SW 1271 (cell line): ENCODE results near the gene APBB2.
A peak's percentile ranks its signal among the peaks of the same experiment; 100 is the strongest.
"Not testable (repeated sequence)": the region's sequence is repeated elsewhere in the genome, so short reads cannot be mapped to it uniquely, and the experiment has no call there.

Source experiments
- DNase-seq, 2 experiments: peaks; one replicate each; lab custom pipeline; 2025; lab: John Stamatoyannopoulos, UW

APBB2 gene

DNA sequence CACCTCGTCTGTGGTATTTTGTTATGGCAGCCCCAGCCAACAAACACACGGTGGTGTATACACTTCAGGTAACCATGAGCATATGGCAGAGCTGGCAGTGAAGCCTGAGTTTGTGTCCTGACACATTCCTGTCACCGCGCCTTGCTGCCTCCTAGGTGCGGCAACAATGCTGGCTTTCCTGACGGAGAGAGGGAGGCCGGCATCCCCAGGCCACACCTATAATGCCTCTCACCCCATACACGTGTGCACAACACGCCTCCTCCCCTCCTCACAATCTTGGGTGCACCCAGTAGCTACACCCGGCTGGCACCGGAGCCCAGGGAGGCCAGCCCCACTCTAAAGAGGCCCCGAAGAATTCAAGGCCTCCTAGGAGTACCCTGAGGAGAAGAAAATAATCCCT, 306.0 kb downstream of the APBB2 start:
- no peak for DNase-seq

DNA sequence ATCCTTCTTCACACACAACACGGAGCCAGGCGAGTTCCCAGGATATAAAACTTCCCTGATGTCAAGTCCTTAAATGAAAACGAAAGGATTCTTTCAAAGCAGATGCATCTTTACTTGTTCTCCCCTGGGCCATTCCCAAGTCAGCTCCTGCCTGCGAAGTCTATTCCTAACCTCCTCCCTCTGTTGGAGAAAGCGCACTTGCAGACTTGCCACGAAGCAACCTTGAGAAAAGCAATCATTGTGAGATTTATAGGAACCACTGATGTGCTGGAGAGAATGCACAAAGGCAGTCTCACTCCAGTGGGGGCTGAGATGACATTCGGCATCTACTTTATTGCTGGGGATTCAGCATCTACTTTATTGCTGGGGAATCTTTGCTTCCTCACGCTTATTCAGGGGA, 308.9 kb downstream of the APBB2 start:
- no peak for DNase-seq

DNA sequence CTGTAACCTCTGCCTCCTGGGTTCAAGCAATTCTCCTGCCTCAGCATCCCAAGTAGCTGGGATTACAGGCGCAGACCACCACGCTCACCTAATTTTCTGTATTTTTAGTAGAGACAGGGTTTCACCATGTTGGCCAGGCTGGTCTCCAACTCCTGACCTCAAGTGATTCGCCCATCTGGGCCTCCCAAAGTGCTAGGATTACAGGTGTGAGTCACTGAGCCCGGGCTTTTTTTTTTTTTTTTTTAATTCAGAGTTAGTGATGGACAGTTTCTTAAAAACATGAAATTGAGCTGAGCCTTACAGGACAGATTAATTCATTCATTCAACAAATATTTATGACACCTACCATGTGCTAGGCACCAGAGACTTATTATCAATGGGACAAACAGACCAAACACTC, 313.8 kb downstream of the APBB2 start:
- DNase-seq, result not testable (repeated sequence)

DNA sequence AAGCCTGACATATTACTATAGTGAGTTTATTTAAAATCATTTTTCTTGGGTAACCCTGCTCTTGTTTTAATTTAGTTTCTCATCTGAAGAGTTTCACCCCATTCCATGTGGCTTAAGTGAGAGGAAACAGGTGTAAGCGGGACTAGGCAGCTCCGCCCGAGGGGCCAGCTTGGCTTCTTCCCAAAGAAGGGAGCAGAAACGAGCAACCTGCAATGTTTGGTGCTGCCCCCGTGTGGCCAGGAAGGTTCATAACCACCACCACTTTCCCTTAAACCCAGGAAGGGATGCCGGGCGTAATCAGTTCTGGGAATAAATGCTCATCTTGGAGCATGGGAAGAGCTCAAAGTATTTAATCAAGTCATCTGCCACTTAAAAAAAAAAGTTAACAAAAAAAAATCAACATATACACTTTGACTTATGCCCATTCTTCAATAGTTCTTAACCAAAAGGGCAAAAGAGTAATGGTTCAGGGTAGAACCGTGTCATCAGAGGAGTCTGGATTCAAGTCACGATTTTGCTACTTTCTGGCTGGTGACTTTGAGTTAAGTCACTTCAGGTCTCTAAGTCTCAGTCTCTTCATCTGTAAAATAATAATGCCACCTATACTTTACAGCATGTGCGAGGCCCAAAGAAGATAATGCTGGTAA, 316.7 kb downstream of the APBB2 start:
- peak; percentile 16 to 47 for DNase-seq

DNA sequence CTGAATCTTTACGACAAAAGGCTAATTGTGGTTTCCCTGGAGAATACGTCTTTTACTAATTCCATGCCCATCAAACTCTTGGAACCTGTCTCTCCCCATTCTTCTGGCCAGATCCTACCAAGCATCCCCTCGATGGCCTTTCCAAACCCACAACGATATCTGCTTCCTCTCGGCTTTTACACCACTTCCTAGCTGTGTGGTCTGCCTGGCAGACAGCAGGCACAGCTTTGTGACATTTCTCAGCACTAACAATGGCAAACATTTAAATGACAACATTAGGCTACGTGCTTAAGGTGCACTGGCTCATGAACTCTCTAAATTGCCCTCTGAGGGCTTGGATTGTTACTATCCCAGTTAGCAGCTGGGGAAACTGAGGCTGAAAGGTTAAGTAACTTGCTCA, 323.6 kb downstream of the APBB2 start:
- no peak for DNase-seq

DNA sequence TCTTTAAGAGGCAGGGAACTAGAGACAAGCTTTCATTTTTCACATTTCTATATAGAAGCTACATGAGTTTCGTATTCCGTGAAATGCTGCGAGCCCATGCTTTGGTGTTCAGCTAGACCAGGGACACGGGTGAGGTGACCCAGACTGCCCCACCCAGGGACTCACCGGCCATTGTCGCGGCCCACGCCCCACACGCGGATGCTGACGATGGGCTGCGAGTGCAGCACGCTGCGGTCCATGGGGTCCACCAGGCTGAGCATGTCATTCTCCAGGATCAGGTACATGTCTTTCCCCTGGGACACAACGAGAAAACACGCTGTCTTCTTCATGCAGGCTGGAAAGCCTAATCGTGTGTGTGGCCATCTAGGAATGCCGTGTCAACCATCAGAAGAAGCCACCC, 324.1 kb downstream of the APBB2 start:
- no peak for DNase-seq

DNA sequence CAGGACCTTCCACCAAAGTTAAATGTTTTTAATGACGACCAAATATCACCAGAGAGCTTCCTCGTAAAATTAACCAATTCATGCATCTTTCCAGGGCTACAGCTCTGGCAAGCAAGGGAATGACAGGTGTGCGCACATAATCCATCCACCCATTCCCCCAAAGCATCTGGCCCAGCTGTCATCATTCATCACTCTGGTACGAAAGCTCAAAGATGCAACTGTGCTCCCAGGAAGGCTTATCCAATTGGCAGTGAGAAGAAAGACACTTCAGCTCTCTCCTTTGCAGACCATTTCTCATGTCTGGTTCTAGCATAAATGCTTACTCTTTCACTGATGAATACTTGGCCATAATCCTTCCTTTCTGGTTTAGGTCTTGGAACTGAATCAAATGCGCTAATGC, 325.4 kb downstream of the APBB2 start:
- DNase-seq, result no peak

DNA sequence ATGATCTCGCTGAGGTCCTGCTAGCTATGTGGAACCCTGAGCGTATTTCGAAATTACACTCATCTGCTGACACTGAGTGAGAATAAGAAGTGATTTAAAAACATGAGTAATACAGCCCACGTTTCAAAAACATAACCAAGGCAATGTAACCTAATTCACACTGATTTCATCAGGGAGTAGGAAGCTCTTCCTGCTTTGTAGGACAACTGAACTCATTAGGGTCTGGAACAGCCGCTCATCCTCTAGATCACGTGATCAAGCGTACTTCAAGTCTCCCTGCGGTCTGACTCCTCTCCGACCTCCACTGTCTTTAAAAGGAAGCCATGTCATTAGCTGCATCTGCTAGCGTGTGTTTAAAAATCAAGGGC, 326.6 kb downstream of the APBB2 start:
- no peak for DNase-seq

DNA sequence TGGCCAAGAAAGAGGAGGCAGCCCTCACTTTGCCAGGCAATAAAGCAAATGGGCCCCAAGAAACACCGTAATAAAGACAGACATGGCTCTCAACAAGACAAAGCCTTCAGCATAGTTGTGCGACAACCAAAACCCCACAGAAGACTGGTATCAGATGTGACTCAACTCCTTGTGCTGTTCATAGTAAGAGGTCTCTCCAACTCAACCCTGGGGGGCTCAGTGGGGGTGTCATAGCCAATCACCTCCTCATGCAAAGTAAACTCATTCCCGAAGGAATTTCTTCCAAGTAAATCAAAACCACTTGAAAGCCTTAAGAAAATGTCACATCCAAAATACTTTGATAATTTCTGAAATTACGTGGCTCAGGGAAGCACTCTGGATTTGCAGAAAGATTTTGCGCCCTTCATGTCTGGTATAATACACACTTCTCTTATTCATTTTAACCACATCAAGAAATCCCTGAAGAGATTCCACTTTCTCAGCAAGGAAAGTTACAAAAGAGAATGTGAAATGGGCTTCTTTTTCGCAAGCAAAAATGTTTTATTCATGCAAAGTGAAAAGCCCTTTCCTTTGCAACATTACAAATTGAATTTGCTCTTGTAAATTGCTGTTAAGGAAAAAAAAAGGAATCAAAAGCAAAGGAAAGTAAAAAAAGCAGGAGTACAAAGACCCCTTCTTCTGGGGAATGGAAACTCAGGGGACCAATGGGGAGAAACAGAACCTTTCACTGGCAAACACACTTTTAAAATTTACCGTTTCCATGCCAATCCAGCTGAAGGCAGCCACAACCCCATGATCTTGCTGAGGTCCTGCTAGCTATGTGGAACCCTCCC, 327.2 kb downstream of the APBB2 start:
- DNase-seq, result no peak

DNA sequence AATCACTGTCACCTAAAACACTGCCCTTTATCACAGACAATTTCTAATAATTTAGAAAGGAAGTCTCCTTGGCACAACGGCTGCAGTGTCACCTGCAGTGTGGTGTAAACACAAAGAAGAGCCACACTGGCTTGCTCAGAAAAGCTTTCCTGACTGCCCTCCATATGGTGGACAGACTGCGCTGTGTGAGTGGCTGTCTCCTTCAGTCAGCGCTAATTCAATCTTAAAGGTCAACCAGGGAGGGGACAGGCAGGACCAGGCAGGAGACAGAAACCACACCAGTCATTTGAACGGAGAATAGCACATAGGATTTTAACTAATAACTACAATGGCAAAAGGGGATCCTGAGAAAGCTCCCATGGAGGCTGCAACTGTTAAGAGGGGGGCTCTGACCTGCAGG, 332.5 kb downstream of the APBB2 start:
- DNase-seq, result no peak

DNA sequence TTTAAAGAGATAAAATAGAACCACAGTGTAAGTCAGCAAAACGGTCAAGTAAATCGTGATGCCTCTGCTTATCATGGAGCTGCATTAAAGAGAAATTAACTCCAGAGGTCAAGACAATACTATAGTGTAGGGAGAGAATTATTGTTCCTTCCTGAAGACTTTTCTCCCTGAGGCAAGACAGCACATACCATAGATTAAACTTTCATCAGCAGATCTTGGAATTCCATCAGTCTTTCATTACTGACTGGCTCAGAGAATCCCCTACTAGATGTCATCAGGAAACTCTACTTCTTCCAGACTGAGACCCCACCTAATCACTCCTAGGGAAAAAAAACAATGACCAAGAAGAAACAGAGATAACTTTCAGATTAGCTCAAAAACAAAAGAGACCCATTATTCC, 333.2 kb downstream of the APBB2 start:
- DNase-seq, result no peak

DNA sequence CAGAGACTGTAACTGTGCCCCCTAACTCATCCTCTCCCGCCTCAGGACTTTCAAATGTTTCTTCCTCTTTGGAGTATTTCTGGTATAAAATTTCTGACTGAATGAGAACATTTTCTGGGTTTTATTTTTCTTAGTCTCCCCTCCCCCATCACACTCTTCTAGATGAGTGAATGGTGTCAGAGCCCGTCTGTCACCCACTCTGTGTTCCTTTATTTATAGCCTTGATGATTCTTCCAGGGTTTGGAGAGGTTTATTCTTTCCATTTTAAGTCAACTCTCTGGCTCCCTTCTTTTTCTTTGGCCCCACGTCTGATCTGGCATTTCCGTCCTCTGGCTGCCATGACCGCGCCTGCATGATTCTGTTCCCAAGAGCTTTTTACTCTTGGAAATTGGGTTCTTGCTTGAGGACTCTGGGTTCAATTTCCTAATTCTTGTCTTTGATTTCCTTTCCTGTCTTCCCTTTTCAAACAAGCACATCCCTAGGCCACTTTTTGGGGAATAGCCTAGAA, 335.7 kb downstream of the APBB2 start:
- DNase-seq, result no peak

DNA sequence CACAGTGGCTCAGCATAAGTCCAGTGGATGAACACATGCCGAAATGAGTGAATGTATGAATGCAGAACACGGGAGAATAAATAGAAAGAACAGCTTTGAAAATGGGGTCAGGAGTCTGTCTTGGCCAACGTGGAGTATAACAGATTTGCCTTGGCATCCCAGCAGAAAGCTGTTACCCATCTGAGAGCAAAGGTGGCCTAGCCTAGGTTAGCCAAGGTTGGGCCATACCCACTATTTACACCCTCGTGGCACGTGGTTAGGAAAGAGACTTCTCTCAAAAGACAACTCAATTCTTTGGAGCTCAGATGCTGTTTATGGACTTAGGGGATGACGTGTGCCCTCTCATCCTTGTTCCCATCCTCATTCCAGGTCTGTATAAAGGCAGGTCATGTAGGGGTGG, 337.3 kb downstream of the APBB2 start:
- DNase-seq, result no peak

DNA sequence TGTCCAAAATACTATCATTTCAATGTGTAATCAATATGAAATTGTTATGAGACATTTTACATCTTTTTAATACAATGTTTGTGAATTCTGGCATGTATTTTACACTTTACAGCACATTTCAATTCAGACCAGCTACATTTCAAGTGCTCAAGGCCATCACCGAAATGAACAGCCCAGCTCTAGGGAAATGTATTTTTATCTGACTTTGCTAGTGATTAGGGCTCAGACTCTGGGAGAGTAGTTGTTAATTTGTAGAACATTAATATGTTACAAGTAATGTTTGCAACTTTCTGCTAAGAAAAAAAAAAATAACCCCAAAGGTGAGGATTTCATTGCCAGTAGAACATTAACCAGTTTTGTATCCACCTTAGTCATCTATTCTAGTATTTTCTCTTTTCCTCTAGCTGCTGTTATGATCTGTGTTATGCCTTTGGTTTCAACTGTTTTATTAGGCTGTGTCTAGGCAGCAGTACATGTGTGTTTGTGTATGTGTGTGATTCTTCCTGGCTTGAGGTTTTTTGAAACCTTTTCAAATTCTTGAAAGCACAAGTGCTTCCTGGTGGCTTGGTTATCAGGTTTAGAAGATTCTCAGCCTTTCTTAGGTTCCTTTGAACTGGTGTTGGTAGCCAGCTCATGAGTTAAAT, 338.7 kb downstream of the APBB2 start:
- DNase-seq, result no peak

DNA sequence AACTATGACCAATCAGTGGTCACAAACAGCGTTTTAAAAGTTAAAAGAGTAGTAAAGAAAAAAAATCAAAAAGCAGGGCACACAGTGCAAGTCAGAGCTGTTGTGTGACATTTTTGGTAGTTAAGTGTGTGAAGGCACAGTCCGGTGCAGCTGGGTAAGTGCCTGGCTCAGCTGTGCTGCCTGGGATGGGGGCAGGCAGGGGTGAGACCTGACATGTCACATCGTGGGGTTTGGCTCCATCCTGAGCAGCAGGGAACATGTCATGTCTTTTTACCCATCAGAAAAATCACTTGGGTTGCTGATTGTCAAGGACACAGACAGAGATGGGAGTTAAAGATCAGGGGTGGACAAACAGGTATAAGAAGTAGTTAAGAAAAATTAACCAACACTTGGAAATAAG, 339.4 kb downstream of the APBB2 start:
- DNase-seq, result no peak

DNA sequence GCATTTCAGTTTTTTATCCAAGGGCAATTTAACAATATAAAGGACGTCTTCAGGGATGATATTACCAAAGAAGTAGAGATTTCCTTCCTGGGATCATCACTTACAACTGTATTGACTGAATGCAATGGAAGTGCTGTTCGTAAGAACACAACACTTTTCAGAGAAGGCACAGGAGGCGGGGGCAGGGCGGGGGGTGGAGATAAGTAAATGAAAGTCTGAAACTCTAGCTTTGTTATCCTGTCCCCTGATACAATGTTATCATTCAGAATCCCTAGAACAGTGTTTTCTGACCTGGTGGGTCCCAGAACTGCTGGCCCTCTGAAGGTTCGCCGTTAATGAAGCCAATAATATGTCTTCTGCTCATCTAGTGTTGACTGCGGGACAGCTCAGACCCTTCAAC, 340.0 kb downstream of the APBB2 start:
- no peak for DNase-seq

DNA sequence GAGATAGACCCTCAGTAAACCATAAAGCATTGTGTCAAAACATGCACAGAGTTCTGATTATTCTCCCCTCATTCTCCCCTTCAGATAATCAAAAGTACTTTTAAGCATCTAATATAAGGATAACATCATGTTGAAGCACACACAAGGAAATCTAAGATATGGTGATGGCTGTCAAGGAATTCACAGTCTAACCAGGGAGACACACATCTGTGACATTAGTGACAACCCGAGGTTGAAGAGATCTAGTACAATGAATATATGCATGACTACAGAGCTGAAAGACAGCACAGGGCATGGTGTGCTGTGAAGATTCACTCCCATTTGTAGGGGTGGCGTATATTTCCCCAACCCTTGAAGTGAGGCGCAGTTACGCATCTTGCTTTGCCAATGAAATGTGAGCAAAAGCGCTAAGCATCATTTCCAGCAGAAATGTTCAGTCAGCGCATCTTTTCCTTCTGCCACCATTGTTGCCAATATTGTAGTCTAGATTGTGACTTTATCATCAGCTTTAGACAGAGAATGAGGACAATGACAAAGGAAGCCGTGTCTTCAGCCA, 342.6 kb downstream of the APBB2 start:
- no peak for DNase-seq

DNA sequence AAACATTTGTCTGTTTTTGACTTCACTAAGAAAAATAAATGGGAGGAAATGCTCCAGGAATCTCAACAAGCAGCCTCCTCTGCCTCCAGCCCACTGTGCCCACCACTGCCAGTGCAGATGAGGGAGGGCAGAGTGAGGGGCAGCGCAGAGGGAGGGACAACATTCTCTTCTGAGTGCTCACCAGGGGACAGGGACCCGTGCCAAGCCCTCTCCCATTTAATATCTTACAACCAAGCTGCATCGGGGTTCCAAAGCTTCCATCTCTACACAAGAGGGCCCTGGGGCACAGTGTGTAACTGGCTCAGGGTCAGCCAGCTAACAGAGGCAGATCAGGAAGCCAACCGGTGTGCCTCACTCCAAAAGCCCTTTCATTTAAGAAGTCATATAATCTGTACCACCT, 344.2 kb downstream of the APBB2 start:
- no peak for DNase-seq

DNA sequence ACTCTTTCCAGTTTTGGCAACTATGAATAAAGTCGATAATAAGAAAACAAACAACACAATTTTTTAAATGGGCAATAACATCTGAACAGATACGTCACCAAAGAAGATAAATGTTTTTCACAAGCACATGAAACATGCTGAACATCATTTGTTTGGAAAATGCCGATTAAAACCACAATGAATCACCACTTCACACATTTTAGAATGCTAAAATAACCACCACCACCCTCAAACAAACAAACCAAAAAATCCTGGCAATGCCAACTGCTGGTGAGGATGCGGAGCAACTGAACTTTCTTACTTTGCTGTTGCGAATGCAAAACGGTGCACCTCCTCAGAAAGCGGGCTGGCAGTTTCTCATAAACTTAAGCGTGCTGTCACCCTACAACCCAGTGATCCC, 348.6 kb downstream of the APBB2 start:
- DNase-seq, result no peak

DNA sequence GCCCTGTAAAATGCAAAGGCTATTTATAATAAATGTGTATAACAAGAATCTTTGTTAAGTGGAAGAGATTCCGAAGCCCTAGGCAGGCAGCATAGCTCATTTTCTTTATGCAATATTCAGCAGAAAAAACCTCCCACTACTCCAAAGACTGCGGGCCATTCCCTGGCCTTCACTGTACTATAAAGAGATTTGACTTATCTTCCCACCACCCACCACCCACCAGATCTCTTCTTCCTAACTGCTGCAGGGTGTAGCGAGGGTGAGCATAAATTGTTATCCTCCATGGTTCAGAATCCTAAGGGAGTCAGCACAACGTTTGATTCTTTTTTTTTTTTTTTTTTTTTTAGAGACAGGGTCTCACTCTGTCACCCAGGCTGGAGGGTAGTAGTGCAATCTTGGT, 349.8 kb downstream of the APBB2 start:
- no peak for DNase-seq

DNA sequence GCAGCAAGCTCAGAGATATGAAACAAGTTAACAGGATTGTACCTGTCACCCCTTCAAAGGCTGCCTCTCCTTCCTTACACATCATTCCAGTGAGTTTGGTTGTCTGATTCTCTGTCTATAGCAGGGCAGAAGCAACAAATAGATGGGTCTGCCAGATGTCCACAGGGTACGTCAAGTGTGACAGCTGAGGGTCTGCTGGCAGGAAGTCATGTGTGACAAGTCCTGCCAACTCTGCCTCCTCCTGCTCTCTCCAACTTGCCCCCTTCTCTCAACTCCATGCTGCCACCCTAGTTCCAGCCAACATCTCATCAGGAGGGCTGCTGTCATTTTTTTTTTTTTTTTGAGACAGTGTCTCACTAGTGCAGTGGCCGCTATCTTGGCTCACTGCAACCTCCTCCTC, 355.4 kb downstream of the APBB2 start:
- DNase-seq, result no peak

DNA sequence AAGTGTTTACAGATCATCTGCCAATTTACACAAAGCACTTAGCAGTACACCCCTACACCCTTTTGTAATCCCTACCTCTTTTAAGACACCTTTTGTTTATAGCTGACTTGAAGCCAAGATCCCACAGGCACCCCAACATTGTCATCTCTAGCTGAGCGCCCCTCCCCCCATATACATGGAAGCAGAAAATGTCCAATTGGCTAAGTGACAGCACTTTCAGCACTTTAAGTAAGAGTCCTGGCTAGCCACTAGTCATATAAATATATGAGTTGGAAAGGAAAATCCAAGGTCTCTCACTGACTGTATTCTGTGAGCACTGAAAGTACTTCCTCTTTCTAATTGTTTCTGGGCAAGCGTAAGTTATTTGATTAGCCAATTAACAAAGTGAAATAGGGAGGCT, 356.4 kb downstream of the APBB2 start:
- no peak for DNase-seq

DNA sequence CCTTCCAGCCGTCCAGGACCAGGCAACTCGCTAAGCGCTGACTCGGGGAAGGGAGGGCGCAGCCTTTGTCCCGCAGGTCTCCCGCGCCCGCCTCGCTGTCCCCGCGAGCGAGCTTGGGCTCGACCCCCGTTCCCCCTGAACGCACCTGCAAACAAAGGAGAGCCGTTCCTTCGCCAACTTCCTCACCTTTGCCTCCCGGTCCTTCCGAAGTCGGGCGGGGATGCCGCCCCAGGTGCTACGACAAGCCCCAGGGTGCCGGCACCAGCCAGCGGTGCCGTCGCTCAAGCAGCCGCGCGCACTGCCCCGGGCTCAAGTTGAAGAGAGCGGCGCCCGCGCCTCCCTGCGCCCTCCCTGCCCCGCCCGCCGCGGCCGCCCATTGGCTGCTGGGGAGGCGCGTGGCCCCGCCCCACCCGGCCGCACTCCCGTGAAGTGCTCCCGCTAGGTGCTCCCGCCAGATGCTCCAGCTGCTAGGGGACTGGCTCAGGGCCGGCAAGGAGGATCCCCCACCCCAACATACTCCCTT, 357.4 kb downstream of the APBB2 start:
- DNase-seq, result no peak
